NCI-H128 (cell line): ENCODE results near the gene SELENOW.
A peak's percentile ranks its signal among the peaks of the same experiment; 100 is the strongest.
"Not testable (repeated sequence)": the region's sequence is repeated elsewhere in the genome, so short reads cannot be mapped to it uniquely, and the experiment has no call there.

Source experiments
- DNase-seq: peaks from one replicate; lab custom pipeline; 2025; ENCODE audit not compliant: unreplicated experiment; lab: John Stamatoyannopoulos, UW

Gene SELENOW

GRCh38 chr19:47756627-47756929, 21.9 kb upstream of the SELENOW start:
- no peak for DNase-seq

- DNase-seq: no peak
Measured at GRCh38 chr19:47756953-47757608, 21.4 kb upstream of the SELENOW start.

- no peak for DNase-seq
Measured at GRCh38 chr19:47757617-47758442, 20.7 kb upstream of the SELENOW start.

GRCh38 chr19:47758443-47758804, 20.1 kb upstream of the SELENOW start:
- no peak for DNase-seq

- DNase-seq: no peak
Measured at GRCh38 chr19:47760632-47760999, 17.9 kb upstream of the SELENOW start.

GRCh38 chr19:47761566-47761965, 16.9 kb upstream of the SELENOW start:
- no peak for DNase-seq

GRCh38 chr19:47762151-47762550, 16.4 kb upstream of the SELENOW start:
- DNase-seq: no peak

- DNase-seq: no peak
Measured at GRCh38 chr19:47762615-47763308, 15.7 kb upstream of the SELENOW start.

- DNase-seq: not testable (repeated sequence)
Measured at GRCh38 chr19:47764705-47765104, 13.8 kb upstream of the SELENOW start.

- DNase-seq: no peak
Measured at GRCh38 chr19:47765523-47766358, 12.8 kb upstream of the SELENOW start.

GRCh38 chr19:47766359-47766620, 12.2 kb upstream of the SELENOW start:
- no peak for DNase-seq

GRCh38 chr19:47766670-47767069, 11.8 kb upstream of the SELENOW start:
- DNase-seq: no peak

- DNase-seq: no peak
Measured at GRCh38 chr19:47767349-47767748, 11.2 kb upstream of the SELENOW start.

- no peak for DNase-seq
Measured at GRCh38 chr19:47768604-47769003, 9.9 kb upstream of the SELENOW start.

- DNase-seq: no peak
Measured at GRCh38 chr19:47769534-47769933, 9.0 kb upstream of the SELENOW start.

- not testable (repeated sequence) for DNase-seq
Measured at GRCh38 chr19:47771291-47771690, 7.2 kb upstream of the SELENOW start.

GRCh38 chr19:47776568-47776967, 1.9 kb upstream of the SELENOW start:
- peak; percentile 71 for DNase-seq

- DNase-seq: not testable (repeated sequence)
Measured at GRCh38 chr19:47777245-47778048, 1.1 kb upstream of the SELENOW start.

- DNase-seq: no peak
Measured at GRCh38 chr19:47778954-47779351, 450 bp downstream of the SELENOW start.

- no peak for DNase-seq
Measured at GRCh38 chr19:47779524-47780214, 1.2 kb downstream of the SELENOW start.
